B cell (primary cell): Measurements from ENCODE around the gene EPSTI1. TPM values are rescaled to one million over a fixed set of nuclear protein-coding genes. Genes with fewer than 3 reads are reported as not detected.

Experiments
- ATAC-seq: fragments of 200-7000 bp; cut with Tn5 transposase; one replicate; pipeline ENCODE4 v1.10.0; 2021; ENCODE audit warnings: low read depth, mild to moderate bottlenecking, moderate number of reproducible peaks, moderate library complexity
- CTCF ChIA-PET: fragments of 350-600 bp; sonication (Branson Sonifier 250); formaldehyde crosslinking; loops from one replicate; lab custom pipeline; 2021; ENCODE audit warnings: antibody characterized with exemption, inconsistent platforms; lab: Charles Lee
- POLR2A ChIA-PET: fragments of 350-600 bp; sonication (Branson Sonifier 250); formaldehyde crosslinking; loops from one replicate; lab custom pipeline; 2021; ENCODE audit warnings: antibody characterized with exemption; lab: Charles Lee
- DNase-seq: peaks from one replicate; pipeline ENCODE4 v3.0.0; 2013
- H2AFZ ChIP-seq: 2 replicates; pipeline ENCODE4 v1.6.1; 2012; ENCODE audit warnings: mild to moderate bottlenecking, low read depth, low read length; ENCODE audit not compliant: insufficient read depth, poor library complexity, severe bottlenecking
- H3K27ac ChIP-seq, 2 donors: 1 replicate in 1 of 2; 2 replicates in 1 of 2; pipeline ENCODE4 v1.5.1; 2012 to 2013; ENCODE audit warnings: low read length in 2 of 2, mild to moderate bottlenecking in 2 of 2, moderate library complexity in 1 of 2
- H3K27me3 ChIP-seq, 4 experiments: fragments of 200-600 bp in 1 of 4; sonication (generic) in 1 of 4; replicated peaks in 1 of 4; 1 replicate in 2 of 4; 2 replicates in 2 of 4; pipeline versions ENCODE4 v1.6.1 to v1.7.0; 2013 to 2016; ENCODE audit warnings: low read length in 3 of 4, mild to moderate bottlenecking in 2 of 4, mixed read lengths in 1 of 4, moderate library complexity in 1 of 4; ENCODE audit not compliant: insufficient read depth in 4 of 4, control insufficient read depth in 3 of 4; ENCODE audit errors: control extremely low read depth in 1 of 4
- H3K36me3 ChIP-seq, 2 experiments: replicated peaks in 1 of 2; 1 replicate in 1 of 2; 2 replicates in 1 of 2; pipeline versions ENCODE4 v1.6.1 to v1.7.1; 2013; ENCODE audit warnings: low read length in 1 of 2; ENCODE audit not compliant: insufficient read depth in 2 of 2, control insufficient read depth in 1 of 2; ENCODE audit errors: control extremely low read depth in 1 of 2, extremely low read depth in 1 of 2
- H3K4me1 ChIP-seq, 2 donors: fragments of 200-600 bp in 1 of 2; sonication (generic) in 1 of 2; 1 replicate in 1 of 2; 2 replicates in 1 of 2; pipeline versions ENCODE4 v1.5.1 to v1.6.1; 2013 to 2017; ENCODE audit warnings: low read length in 2 of 2; ENCODE audit not compliant: control insufficient read depth in 2 of 2, insufficient read depth in 2 of 2
- H3K4me2 ChIP-seq: replicated peaks from 2 replicates; pipeline ENCODE3; 2012; ENCODE audit warnings: mild to moderate bottlenecking, low read depth, low read length; ENCODE audit not compliant: poor library complexity, severe bottlenecking
- H3K4me3 ChIP-seq, 5 experiments: fragments of 200-600 bp in 1 of 5; sonication (generic) in 1 of 5; 1 replicate in 3 of 5; 2 replicates in 2 of 5; pipeline versions ENCODE4 v1.5.1 to v1.7.0; 2011 to 2016; ENCODE audit warnings: low read length in 4 of 5, mild to moderate bottlenecking in 4 of 5, low read depth in 2 of 5, control low read depth in 1 of 5, moderate library complexity in 1 of 5; ENCODE audit not compliant: insufficient read depth in 1 of 5; ENCODE audit errors: control extremely low read depth in 1 of 5, extremely low read depth in 1 of 5
- H3K79me2 ChIP-seq: fragments of 200-600 bp; sonication (generic); one replicate; pipeline ENCODE4 v1.6.0; 2016; ENCODE audit warnings: low read length; ENCODE audit not compliant: control insufficient read depth, insufficient read depth
- H3K9ac ChIP-seq: fragments of 200-600 bp; sonication (generic); 2 replicates; pipeline ENCODE4 v1.6.1; 2017; ENCODE audit warnings: mild to moderate bottlenecking, low read length, moderate library complexity
- H3K9me3 ChIP-seq, 3 donors: one replicate each; pipeline versions ENCODE4 v1.6.1 to v1.7.1; 2013; ENCODE audit warnings: low read length in 2 of 3; ENCODE audit not compliant: control insufficient read depth in 2 of 3, insufficient read depth in 1 of 3; ENCODE audit errors: control extremely low read depth in 1 of 3
- H4K20me1 ChIP-seq: 2 replicates; pipeline ENCODE4 v1.6.0; 2012; ENCODE audit warnings: mild to moderate bottlenecking, low read length; ENCODE audit not compliant: insufficient read depth, control insufficient read depth, poor library complexity, severe bottlenecking
- H3K27ac Mint-ChIP-seq: one replicate; pipeline ENCODE4 v1.8.0; 2021; ENCODE audit warnings: mixed read lengths
- H3K27me3 Mint-ChIP-seq: one replicate; pipeline ENCODE4 v1.8.0; 2021; ENCODE audit warnings: mixed read lengths
- H3K4me1 Mint-ChIP-seq: one replicate; pipeline ENCODE4 v1.8.0; 2021; ENCODE audit warnings: mixed read lengths
- H3K4me3 Mint-ChIP-seq: one replicate; pipeline ENCODE4 v1.8.0; 2021; ENCODE audit warnings: mixed read lengths
- H3K9me3 Mint-ChIP-seq: one replicate; pipeline ENCODE4 v1.8.0; 2022; ENCODE audit warnings: mixed read lengths; ENCODE audit not compliant: insufficient read depth
- EZH2 ChIP-seq: IDR thresholded peaks from 2 replicates; pipeline ENCODE4 v1.6.1; 2012; ENCODE audit warnings: borderline replicate concordance, low read depth, mild to moderate bottlenecking, moderate library complexity, low read length; ENCODE audit not compliant: insufficient read depth, poor library complexity, severe bottlenecking
- WGBS: methylation state at CpG from one replicate; pipeline ENCODE4 v1.1.5; 2013; ENCODE audit warnings: missing lambda C conversion rate; ENCODE audit not compliant: insufficient coverage; 5-methylcytosine and 5-hydroxymethylcytosine counted together
- intact Hi-C: fragments of 100-400 bp; cut with micrococcal nuclease; formaldehyde crosslinking; loops from one replicate; pipeline ENCODE4 v1.10.0; 2022
- polyA plus RNA-seq: library from polyadenylated mRNA; depleted of rRNA; stranded (reverse); fragments of >200 nt; gene quantifications from 2 replicates; pipeline ENCODE4 v1.2.3, GENCODE V29; 2012
- total RNA-seq, 2 donors: library from RNA; stranded (reverse); fragments of 120-200 nt in 1 of 2; gene quantifications; 1 replicate in 1 of 2; 2 replicates in 1 of 2; pipeline versions ENCODE4 v1.2.3 to v1.2.4, GENCODE V29; 2013 to 2022
- TF ChIP-seq, protein P1 (sequence below): fragments of 200-600 bp; IDR thresholded peaks from one replicate; pipeline ENCODE4 v1.8.0; 2022; ENCODE audit warnings: antibody characterized with exemption, mild to moderate bottlenecking

EPSTI1 gene
- total and polyA plus RNA-seq, 2 donors (not counting 1 experiment from before 2014, with no cell fraction given), result 13.4 to 41.8 TPM

DNA sequence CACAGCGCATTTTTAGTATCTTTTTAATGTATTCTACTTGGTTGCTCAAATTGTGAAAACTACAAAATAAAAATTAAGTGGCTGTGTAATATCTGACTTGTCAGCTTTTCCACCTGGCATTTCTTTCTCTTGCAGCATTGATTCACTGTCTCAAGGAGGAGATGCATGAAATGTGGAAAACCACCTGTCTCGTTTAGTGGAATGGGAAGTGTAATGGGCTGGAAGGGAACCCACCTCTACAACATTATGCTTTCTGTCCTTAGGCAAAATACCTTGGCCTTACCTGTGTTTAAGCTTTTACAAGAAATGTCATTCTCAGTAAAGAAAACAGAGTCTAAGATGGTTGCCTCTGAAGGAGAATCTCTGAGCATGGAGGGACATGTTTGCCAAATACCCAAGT lies 142.8 kb downstream of the EPSTI1 start:
- Mint-ChIP-seq H3K27ac (no peak overlapping the region), H3K27me3 (peaks cover 6% of the 10 kb centered on the region), H3K4me1 (no peaks in the 10 kb centered on the region), H3K4me3 (no peak overlapping the region), H3K9me3 (no peaks in the 10 kb centered on the region)
- Histone ChIP-seq H3K4me1 (no peaks in the 10 kb centered on the region), H3K79me2 (no peaks in the 10 kb centered on the region), H3K9ac (no peak overlapping the region), H3K27ac (no peak overlapping the region), H2AFZ (no peak overlapping the region), H4K20me1 (no peaks in the 10 kb centered on the region), H3K4me2 (no peak overlapping the region), H3K4me3 (no peak overlapping the region), H3K27me3 (no peaks in the 10 kb centered on the region), H3K9me3 (no peaks in the 10 kb centered on the region), H3K36me3 (no peaks in the 10 kb centered on the region)
- ChIA-PET CTCF (no interaction called here), POLR2A (no interaction called here)
- no CpG with 5 or more reads among the region's 2 CpGs for WGBS
- intact Hi-C loops, result no loop called here
- DNase-seq, result no peak
- no peak for TF ChIP-seq EZH2
- TF ChIP-seq, protein P1, sequence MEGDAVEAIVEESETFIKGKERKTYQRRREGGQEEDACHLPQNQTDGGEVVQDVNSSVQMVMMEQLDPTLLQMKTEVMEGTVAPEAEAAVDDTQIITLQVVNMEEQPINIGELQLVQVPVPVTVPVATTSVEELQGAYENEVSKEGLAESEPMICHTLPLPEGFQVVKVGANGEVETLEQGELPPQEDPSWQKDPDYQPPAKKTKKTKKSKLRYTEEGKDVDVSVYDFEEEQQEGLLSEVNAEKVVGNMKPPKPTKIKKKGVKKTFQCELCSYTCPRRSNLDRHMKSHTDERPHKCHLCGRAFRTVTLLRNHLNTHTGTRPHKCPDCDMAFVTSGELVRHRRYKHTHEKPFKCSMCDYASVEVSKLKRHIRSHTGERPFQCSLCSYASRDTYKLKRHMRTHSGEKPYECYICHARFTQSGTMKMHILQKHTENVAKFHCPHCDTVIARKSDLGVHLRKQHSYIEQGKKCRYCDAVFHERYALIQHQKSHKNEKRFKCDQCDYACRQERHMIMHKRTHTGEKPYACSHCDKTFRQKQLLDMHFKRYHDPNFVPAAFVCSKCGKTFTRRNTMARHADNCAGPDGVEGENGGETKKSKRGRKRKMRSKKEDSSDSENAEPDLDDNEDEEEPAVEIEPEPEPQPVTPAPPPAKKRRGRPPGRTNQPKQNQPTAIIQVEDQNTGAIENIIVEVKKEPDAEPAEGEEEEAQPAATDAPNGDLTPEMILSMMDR, result no peak
- no peak for ATAC-seq

- WGBS, result 38% methylated on average over 2 of the region's 3 CpGs
- intact Hi-C loops, result no loop called here
Observed at GRCh38 chr13:42847891-42848663, 144.0 kb downstream of the EPSTI1 start.

More at GRCh38 chr13:42847891-42848663, 144.0 kb downstream of the EPSTI1 start:
- H3K9me3 Mint-ChIP-seq, result no peaks in the 10 kb centered on the region
- Histone ChIP-seq H3K4me3 (no peak overlapping the region), H3K27me3 (no peaks in the 10 kb centered on the region), H4K20me1 (no peaks in the 10 kb centered on the region), H3K36me3 (no peaks in the 10 kb centered on the region), H3K79me2 (no peaks in the 10 kb centered on the region), H3K27ac (no peak overlapping the region), H3K4me1 (no peaks in the 10 kb centered on the region), H2AFZ (no peak overlapping the region), H3K9me3 (no peaks in the 10 kb centered on the region), H3K4me2 (no peak overlapping the region), H3K9ac (no peak overlapping the region)
- ChIA-PET POLR2A (no interaction called here), CTCF (no interaction called here)
- no peak overlapping the region for H3K4me3 Mint-ChIP-seq
- no peak for DNase-seq
- ATAC-seq, result no peak
- no peak for TF ChIP-seq EZH2
- TF ChIP-seq, protein P1, result no peak
- no peaks in the 10 kb centered on the region for H3K4me1 Mint-ChIP-seq
- peaks cover 5% of the 10 kb centered on the region for H3K27me3 Mint-ChIP-seq
- no peak overlapping the region for H3K27ac Mint-ChIP-seq
